SW480 (cell line): ENCODE data around the gene LRRC26.

Experiments
- DNase-seq: peaks from one replicate; pipeline ENCODE4 v3.0.0-alpha.2; 2016; ENCODE audit warnings: low spot score

LRRC26 gene

GRCh38 chr9:137167747-137168572 is 1.9 kb downstream of the LRRC26 start:
- DNase-seq = peak; percentile 56

GRCh38 chr9:137167277-137167746 is 2.5 kb downstream of the LRRC26 start:
- no peak for DNase-seq

GRCh38 chr9:137166380-137167229 is 3.2 kb downstream of the LRRC26 start:
- DNase-seq = no peak

- DNase-seq = no peak
Measured at GRCh38 chr9:137165250-137165836, 4.5 kb downstream of the LRRC26 start.

- DNase-seq = no peak
Measured at GRCh38 chr9:137164370-137165249, 5.2 kb downstream of the LRRC26 start.

GRCh38 chr9:137163805-137164204 is 6.0 kb downstream of the LRRC26 start:
- DNase-seq = no peak

GRCh38 chr9:137163365-137163715 is 6.5 kb downstream of the LRRC26 start:
- no peak for DNase-seq

- DNase-seq = no peak
Measured at GRCh38 chr9:137162505-137163364, 7.1 kb downstream of the LRRC26 start.

GRCh38 chr9:137161558-137162486 is 8.0 kb downstream of the LRRC26 start:
- peak; percentile 43 for DNase-seq

- peak; percentile 58 for DNase-seq
Measured at GRCh38 chr9:137160716-137161557, 8.9 kb downstream of the LRRC26 start.

GRCh38 chr9:137160054-137160425 is 9.8 kb downstream of the LRRC26 start:
- no peak for DNase-seq

GRCh38 chr9:137159105-137160053 is 10.5 kb downstream of the LRRC26 start:
- no peak for DNase-seq

- DNase-seq = no peak
Measured at GRCh38 chr9:137158625-137159024, 11.2 kb downstream of the LRRC26 start.

- no peak for DNase-seq
Measured at GRCh38 chr9:137157618-137158415, 12.0 kb downstream of the LRRC26 start.

- no peak for DNase-seq
Measured at GRCh38 chr9:137156567-137157375, 13.1 kb downstream of the LRRC26 start.
